ENCODE data around the gene ZFYVE28.

ZFYVE28 gene

DNA sequence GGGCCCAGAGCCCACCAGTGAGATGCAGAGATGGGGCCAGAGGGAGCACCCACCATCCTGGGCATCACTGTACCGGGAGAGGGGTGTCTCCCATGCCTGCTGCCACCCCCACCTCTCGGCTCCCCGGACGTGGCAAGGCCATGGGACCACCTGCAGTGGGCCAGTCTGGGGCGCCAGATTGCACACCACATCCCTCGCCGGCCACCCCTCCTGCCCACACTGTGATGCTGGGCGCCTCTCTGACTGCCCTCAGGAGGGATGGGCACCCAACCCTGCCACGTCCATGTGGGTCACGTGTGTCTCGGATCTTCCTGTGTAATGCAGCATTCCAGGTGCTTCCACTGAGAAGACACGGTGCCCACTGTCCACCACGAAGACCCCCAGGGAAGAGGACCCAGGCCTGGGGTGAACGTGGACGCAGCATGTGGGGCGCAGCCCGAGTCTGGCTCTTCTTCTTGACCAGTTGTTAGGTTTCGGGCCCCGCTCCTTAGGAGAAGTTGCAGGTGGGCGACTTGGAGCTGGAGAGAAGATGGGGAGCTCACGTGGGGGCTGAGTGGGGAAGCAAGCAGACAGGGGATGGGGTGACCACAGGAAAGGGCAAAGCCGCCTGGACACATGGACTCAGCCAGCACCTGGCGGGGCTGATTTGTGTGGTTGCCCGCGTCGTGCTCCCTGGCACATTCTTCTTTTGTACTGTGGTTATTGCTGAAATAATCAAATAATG, 47.7 kb downstream of the ZFYVE28 start:
- DNase-seq (ENCODE audit: extremely low read depth in 1 of 2, low read depth in 1 of 2): no peak

DNA sequence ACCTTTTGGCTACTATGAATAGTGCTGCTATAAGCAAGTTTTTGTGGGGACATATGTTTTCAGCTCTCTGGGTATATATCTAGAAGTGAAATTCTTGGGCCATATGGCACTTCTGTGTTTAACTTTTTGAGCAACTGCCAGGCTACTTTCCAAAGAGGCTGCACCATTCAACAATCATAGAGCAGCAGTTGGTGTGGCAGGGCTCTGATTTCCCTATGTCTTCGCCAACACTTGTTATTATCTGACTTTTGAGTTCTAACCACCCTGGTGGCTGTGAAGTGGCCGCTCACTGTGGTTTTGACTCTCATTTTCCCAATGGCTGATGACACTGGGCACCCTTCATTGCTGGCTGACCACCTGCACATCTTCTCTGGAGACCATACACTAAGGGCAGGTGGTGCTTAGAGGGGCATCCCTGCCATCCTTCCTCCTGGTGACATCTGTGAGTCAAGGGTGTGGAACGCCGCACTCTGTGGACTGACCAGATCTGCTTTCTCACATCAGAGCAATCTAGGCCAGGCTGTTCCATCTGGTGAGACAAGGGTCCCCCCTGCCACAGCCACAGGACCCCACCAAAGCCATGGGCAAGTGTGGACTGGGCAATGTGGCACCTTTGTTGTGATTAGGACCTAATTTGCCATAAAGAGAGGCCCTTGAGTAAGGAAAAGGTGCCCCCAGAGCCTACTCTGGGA, 49.6 kb downstream of the ZFYVE28 start:
- DNase-seq (ENCODE audit: extremely low read depth in 1 of 2, low read depth in 1 of 2): no peak

- no peak for DNase-seq (ENCODE audit: extremely low read depth in 1 of 2, low read depth in 1 of 2)
These were observed 50.8 kb downstream of the ZFYVE28 start for GRCh38 chr4:2367626-2368025.

DNA sequence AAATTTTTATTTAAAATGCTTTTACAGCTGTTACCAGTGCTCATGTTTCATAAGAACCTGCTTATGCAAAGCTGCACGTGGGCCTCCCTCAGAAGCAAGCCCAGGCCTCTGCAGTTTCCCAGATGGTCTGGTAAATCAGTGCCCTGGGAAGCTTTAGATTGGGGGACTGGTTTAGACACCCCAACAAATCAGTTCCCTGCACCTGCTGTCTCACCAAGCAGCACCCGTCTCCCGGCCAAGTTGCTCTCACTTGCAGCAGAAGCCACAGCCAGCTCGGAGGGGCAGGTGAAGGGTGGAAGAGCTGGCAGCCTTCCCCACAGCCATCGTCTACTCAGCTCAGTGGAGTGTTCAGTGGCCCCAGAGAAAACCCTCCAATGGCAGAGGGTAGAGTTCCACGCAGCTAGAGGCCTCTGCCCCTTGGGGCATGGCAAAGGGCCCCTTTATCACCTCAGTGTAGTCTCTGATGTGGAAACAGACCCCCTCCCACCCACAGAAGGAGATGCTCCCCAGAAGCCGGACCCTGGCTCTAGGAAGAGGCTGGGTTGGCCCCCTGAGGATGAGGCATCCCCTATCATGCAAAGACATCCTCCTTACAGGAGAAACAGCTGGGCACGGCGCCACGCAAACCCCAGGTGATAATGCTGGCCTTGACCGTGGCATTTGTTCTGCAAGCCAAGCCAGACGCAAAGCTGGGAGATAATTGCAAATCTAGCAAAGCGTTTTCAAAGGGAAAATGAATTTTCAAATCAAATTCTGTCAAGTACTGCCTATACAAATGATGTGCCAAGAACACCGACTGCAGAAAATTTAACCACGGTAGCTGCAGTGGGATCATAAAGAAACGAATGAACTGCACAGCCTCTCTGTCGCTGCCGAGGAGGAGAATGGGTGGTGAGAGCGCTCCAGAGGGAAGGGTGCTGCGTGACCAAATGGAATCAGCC, 51.9 kb downstream of the ZFYVE28 start:
- DNase-seq (ENCODE audit: extremely low read depth in 1 of 2, low read depth in 1 of 2): no peak

GRCh38 chr4:2365913-2366210, 52.6 kb downstream of the ZFYVE28 start:
- no peak for DNase-seq (ENCODE audit: extremely low read depth in 1 of 2, low read depth in 1 of 2)

GRCh38 chr4:2365054-2365912, 53.2 kb downstream of the ZFYVE28 start:
- no peak for DNase-seq (ENCODE audit: extremely low read depth in 1 of 2, low read depth in 1 of 2)

GRCh38 chr4:2364654-2365053, 53.8 kb downstream of the ZFYVE28 start:
- peak; percentile 8 to 42 for DNase-seq (ENCODE audit: extremely low read depth in 1 of 2, low read depth in 1 of 2)

DNA sequence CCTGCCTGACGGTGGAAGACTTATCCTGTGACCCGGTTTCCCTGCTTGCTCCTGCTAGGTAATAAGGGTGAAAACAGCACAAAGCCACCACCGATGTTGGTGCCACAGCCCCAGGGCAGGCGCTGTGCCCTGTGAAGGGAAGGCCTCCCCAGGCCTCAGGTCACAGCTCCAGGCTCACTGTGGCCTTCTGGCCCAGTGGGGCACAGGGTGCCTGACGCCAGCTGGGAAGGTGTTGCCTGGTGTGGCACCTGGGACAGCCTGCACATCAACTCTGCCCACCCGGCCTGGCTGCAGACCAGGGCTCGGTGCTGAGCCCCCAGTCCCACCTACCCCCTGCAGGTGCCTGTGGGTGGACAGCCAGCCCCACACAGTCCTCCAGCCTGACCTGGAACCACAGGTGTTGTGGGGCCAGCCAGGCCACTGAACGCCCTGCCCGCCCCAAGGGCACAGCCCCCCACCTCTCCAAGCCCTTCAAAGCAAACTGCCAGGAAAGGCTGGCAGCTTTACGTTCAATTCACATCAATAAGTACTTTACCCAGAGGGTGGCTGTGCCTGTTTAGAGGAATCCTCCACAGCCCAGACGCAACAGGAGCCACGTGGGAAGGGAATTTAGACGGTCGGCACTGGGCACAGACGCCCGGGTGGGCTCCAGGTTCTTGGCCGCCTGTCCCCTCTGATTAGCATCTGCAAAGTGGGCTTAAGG, 54.3 kb downstream of the ZFYVE28 start:
- DNase-seq (ENCODE audit: extremely low read depth in 1 of 2, low read depth in 1 of 2): no peak

GRCh38 chr4:2363056-2363721, 55.3 kb downstream of the ZFYVE28 start:
- no peak for DNase-seq (ENCODE audit: extremely low read depth in 1 of 2, low read depth in 1 of 2)

- no peak for DNase-seq (ENCODE audit: extremely low read depth in 1 of 2, low read depth in 1 of 2)
These were observed 56.0 kb downstream of the ZFYVE28 start for GRCh38 chr4:2362266-2363055.

- DNase-seq (ENCODE audit: extremely low read depth in 1 of 2, low read depth in 1 of 2): no peak
These were observed 56.8 kb downstream of the ZFYVE28 start for GRCh38 chr4:2361366-2362265.

DNA sequence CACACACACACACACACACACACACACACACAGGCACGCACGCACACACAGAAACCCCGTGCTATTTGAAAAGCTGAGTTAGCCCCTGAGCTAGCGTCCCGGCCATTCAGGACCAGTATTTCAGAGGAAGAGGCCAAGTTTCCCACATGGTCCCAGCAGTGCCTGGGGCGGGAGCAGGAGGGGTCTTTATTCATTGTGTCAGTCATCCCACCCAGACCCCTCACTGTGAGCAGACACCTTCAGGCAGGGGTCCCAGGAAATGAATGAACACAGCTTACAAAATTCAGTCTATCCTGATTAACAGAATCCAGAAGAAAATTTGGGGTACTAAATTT, 58.1 kb downstream of the ZFYVE28 start:
- DNase-seq (ENCODE audit: extremely low read depth in 1 of 2, low read depth in 1 of 2): no peak

DNA sequence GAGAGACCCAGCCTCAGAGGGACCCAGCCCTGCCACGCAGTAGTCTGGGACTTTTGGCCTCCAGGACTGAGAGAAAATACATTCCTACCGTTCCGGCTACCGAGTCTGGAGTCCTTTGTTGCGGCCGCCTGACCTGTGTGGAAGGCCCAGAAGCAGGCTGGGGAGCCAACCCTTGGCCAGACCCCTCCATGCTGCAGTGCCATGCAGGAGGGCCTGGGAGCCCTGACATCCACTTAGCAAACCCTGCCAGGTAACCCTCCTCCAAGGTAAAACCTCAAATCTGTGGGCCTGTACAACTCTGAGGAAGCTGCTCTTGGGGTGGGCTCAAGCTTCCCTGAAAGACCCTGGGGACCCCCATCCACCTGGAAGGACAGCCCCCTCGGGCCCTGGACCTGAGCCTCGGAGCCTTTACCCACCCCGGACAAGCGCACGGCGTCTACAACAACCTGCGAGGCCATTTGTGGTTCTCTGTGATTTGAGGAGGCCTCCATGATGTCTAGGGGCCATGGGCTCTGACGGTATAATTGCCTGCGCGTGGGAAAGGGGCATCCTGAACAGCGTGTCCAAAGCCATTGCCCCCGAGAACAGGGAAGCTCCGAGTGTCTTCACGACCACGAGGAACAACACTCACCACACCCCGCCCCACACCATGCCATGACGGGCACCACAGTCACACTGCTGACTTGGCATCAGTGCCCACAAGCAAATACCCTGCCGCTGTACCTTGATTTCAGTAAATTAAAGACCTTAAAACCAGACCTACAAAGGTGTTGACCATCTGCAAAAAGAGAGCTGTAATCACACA, 58.7 kb downstream of the ZFYVE28 start:
- no peak for DNase-seq (ENCODE audit: extremely low read depth in 1 of 2, low read depth in 1 of 2)

- DNase-seq (ENCODE audit: extremely low read depth in 1 of 2, low read depth in 1 of 2): no peak
These were observed 60.4 kb downstream of the ZFYVE28 start for GRCh38 chr4:2357821-2358745.

GRCh38 chr4:2356123-2357069, 62.0 kb downstream of the ZFYVE28 start:
- no peak for DNase-seq (ENCODE audit: extremely low read depth in 1 of 2, low read depth in 1 of 2)
